AG10803 (cell line): ENCODE measurements around the gene COPE.
"Not testable (repeated sequence)": the region's sequence is repeated elsewhere in the genome, so short reads cannot be mapped to it uniquely, and the experiment has no call there.

Experiments used
- DNase-seq: peaks from one replicate; pipeline ENCODE4 v3.0.0; 2010; ENCODE audit warnings: low read depth
- H3K4me3 ChIP-seq: 2 replicates; pipeline ENCODE4 v1.5.1; 2011; ENCODE audit warnings: mild to moderate bottlenecking, low read length, control low read depth
- CTCF ChIP-seq: conservative IDR thresholded peaks from 2 replicates; pipeline ENCODE4 v1.5.1; 2011; ENCODE audit warnings: mild to moderate bottlenecking, low read length, control low read depth, inconsistent platforms

The COPE gene

GRCh38 chr19:18908917-18909619, 10.1 kb downstream of the COPE start:
- H3K4me3 ChIP-seq: no peak overlapping the region
- no peak for DNase-seq
- no peak for TF ChIP-seq CTCF

- no peak for DNase-seq
- TF ChIP-seq CTCF: no peak
- no peak overlapping the region for H3K4me3 ChIP-seq
These were observed 12.3 kb downstream of the COPE start for GRCh38 chr19:18906605-18907519.

- H3K4me3 ChIP-seq: no peak overlapping the region
- no peak for DNase-seq
- no peak for TF ChIP-seq CTCF
These were observed 13.5 kb downstream of the COPE start for GRCh38 chr19:18905513-18906236.

GRCh38 chr19:18905058-18905456, 14.1 kb downstream of the COPE start:
- H3K4me3 ChIP-seq: no peak overlapping the region
- no peak for DNase-seq

GRCh38 chr19:18904334-18905057, 14.7 kb downstream of the COPE start:
- DNase-seq: no peak
- no peak overlapping the region for H3K4me3 ChIP-seq
- no peak for TF ChIP-seq CTCF

More at GRCh38 chr19:18905058-18905456, 14.1 kb downstream of the COPE start:
- TF ChIP-seq CTCF: no peak

GRCh38 chr19:18903156-18904037, 15.8 kb downstream of the COPE start:
- TF ChIP-seq CTCF: no peak
- no peak overlapping the region for H3K4me3 ChIP-seq
- DNase-seq: no peak

GRCh38 chr19:18902519-18902918, 16.7 kb downstream of the COPE start:
- H3K4me3 ChIP-seq, DNase-seq: not testable (repeated sequence)
